Lower leg skin (tissue), 4 donors: Measurements from ENCODE around the gene CCDC85C. TPM values are rescaled to one million over a fixed set of nuclear protein-coding genes. Genes with fewer than 3 reads are reported as not detected.

Experiments used
- total RNA-seq, 4 donors: library from RNA; depleted of rRNA; stranded (reverse); fragments of >200 nt; gene quantifications; one replicate each; pipeline ENCODE4 v1.1.0, GENCODE V29; 2016

CCDC85C gene
- total RNA-seq, 4 donors from 2014 or later: 17.2 to 47.7 (median 33.3) TPM

Other genes starting within 250 kb of the CCDC85C start
- gene SETD3, start 123.3 kb downstream of the CCDC85C start, total RNA-seq: 10 to 100 TPM; 36.8 to 62.5 (median 47.6) TPM
- gene CCNK, start 122.8 kb downstream of the CCDC85C start, total RNA-seq: 10 to 100 TPM; 15.0 to 29.4 (median 25.3) TPM
- gene HHIPL1, start 40.9 kb upstream of the CCDC85C start, total RNA-seq: 1 to 10 TPM in 2 of 4 donors, under 1 TPM in 2; 0.59 to 2.4 (median 0.92) TPM
- gene CYP46A1, start 80.1 kb upstream of the CCDC85C start, total RNA-seq: 1 to 10 TPM in 1 of 4 donors, under 1 TPM in 2, not detected in 1; 0.13 to 4.7 (median 0.55) TPM
- gene EML1, start 189.2 kb upstream of the CCDC85C start, total RNA-seq: 10 to 100 TPM; 10.7 to 24.7 (median 21.3) TPM